OCI-LY1 (cell line): ENCODE measurements around the gene KANSL1.
A peak's percentile ranks its signal among the peaks of the same experiment; 100 is the strongest.

ENCODE experiments used
- H2AFZ ChIP-seq: fragments of 200-600 bp; sonication (generic), shearing (Covaris generic); 2 replicates; pipeline ENCODE4 v1.6.0; 2014; ENCODE audit warnings: antibody characterized with exemption, mild to moderate bottlenecking, low read length
- H3F3A ChIP-seq: fragments of 200-600 bp; sonication (generic), shearing (Covaris generic); 2 replicates; pipeline ENCODE4 v1.6.0; 2014; ENCODE audit warnings: mild to moderate bottlenecking, antibody characterized with exemption, low read length, moderate library complexity; ENCODE audit not compliant: insufficient read depth
- H3K27ac ChIP-seq: fragments of 200-600 bp; sonication (generic); 2 replicates; pipeline ENCODE4 v1.5.1; 2014; ENCODE audit warnings: low read length, mixed run types, mild to moderate bottlenecking, low read depth; ENCODE audit not compliant: poor library complexity, severe bottlenecking
- H3K27me3 ChIP-seq: fragments of 200-600 bp; sonication (generic); 2 replicates; pipeline ENCODE4 v1.6.0; 2014; ENCODE audit warnings: antibody characterized with exemption, mild to moderate bottlenecking, low read length, moderate library complexity; ENCODE audit not compliant: insufficient read depth
- H3K36me3 ChIP-seq: fragments of 200-600 bp; sonication (generic); 2 replicates; pipeline ENCODE4 v1.6.1; 2014; ENCODE audit warnings: mild to moderate bottlenecking, antibody characterized with exemption, low read length, moderate library complexity, mixed read lengths; ENCODE audit not compliant: insufficient read depth
- H3K4me1 ChIP-seq: fragments of 200-600 bp; sonication (generic); 2 replicates; pipeline ENCODE4 v1.5.1; 2014; ENCODE audit warnings: mild to moderate bottlenecking, low read length, moderate library complexity; ENCODE audit not compliant: insufficient read depth, severe bottlenecking
- H3K4me2 ChIP-seq: fragments of 200-600 bp; sonication (generic), shearing (Covaris generic); 2 replicates; pipeline ENCODE4 v1.6.1; 2014; ENCODE audit warnings: low read length
- H3K4me3 ChIP-seq: fragments of 200-600 bp; sonication (generic); 2 replicates; pipeline ENCODE4 v1.5.1; 2014; ENCODE audit warnings: low read length, low read depth, mild to moderate bottlenecking, mixed read lengths; ENCODE audit not compliant: poor library complexity, severe bottlenecking
- H3K79me2 ChIP-seq: fragments of 200-600 bp; shearing (Covaris generic); 2 replicates; pipeline ENCODE4 v1.6.1; 2016; ENCODE audit warnings: mixed run types, low read length, mixed read lengths; ENCODE audit not compliant: insufficient read depth
- H3K9ac ChIP-seq: fragments of 200-600 bp; sonication (generic), shearing (Covaris generic); 2 replicates; pipeline ENCODE4 v1.6.1; 2014; ENCODE audit warnings: mild to moderate bottlenecking, low read length, mixed read lengths
- H3K9me2 ChIP-seq: fragments of 200-600 bp; sonication (generic), shearing (Covaris generic); 2 replicates; pipeline ENCODE4 v1.6.1; 2014; ENCODE audit warnings: low read depth, mild to moderate bottlenecking, low read length, mixed read lengths
- H3K9me3 ChIP-seq: fragments of 200-600 bp; shearing (Covaris generic); 2 replicates; pipeline ENCODE4 v1.6.1; 2014; ENCODE audit warnings: low read length, mixed read lengths
- H4K20me1 ChIP-seq: fragments of 200-600 bp; sonication (generic), shearing (Covaris generic); 2 replicates; pipeline ENCODE4 v1.6.0; 2016; ENCODE audit warnings: mild to moderate bottlenecking, low read length; ENCODE audit not compliant: insufficient read depth
- EZH2 ChIP-seq: fragments of 200-600 bp; sonication (generic), shearing (Covaris generic); IDR thresholded peaks from 2 replicates; pipeline ENCODE4 v1.8.0; 2017; ENCODE audit warnings: borderline replicate concordance, mixed run types, mild to moderate bottlenecking, antibody characterized with exemption, low read length, moderate library complexity, mixed read lengths
- TF ChIP-seq, protein P1 (sequence below): fragments of 200-600 bp; sonication (generic), shearing (Covaris generic); IDR thresholded peaks from 2 replicates; pipeline ENCODE4 v1.5.1; 2017; ENCODE audit warnings: mild to moderate bottlenecking, antibody characterized with exemption, low read length, moderate library complexity, mixed read lengths

Gene KANSL1

GRCh38 chr17:46029627-46030026 lies 163.6 kb downstream of the KANSL1 start:
- Histone ChIP-seq H3K4me3 (no peak overlapping the region), H3F3A (no peaks in the 10 kb centered on the region), H3K27ac (peak overlapping the region; percentile 1), H3K27me3 (no peaks in the 10 kb centered on the region), H2AFZ (no peak overlapping the region), H3K9ac (no peak overlapping the region), H3K79me2 (no peaks in the 10 kb centered on the region), H3K4me1 (peaks cover 34% of the 10 kb centered on the region), H3K36me3 (peaks cover 71% of the 10 kb centered on the region), H3K9me2 (no peaks in the 10 kb centered on the region), H3K4me2 (no peak overlapping the region), H4K20me1 (no peaks in the 10 kb centered on the region), H3K9me3 (no peaks in the 10 kb centered on the region)
- no peak for TF ChIP-seq EZH2
- TF ChIP-seq, protein P1, sequence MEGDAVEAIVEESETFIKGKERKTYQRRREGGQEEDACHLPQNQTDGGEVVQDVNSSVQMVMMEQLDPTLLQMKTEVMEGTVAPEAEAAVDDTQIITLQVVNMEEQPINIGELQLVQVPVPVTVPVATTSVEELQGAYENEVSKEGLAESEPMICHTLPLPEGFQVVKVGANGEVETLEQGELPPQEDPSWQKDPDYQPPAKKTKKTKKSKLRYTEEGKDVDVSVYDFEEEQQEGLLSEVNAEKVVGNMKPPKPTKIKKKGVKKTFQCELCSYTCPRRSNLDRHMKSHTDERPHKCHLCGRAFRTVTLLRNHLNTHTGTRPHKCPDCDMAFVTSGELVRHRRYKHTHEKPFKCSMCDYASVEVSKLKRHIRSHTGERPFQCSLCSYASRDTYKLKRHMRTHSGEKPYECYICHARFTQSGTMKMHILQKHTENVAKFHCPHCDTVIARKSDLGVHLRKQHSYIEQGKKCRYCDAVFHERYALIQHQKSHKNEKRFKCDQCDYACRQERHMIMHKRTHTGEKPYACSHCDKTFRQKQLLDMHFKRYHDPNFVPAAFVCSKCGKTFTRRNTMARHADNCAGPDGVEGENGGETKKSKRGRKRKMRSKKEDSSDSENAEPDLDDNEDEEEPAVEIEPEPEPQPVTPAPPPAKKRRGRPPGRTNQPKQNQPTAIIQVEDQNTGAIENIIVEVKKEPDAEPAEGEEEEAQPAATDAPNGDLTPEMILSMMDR, result no peak

DNA sequence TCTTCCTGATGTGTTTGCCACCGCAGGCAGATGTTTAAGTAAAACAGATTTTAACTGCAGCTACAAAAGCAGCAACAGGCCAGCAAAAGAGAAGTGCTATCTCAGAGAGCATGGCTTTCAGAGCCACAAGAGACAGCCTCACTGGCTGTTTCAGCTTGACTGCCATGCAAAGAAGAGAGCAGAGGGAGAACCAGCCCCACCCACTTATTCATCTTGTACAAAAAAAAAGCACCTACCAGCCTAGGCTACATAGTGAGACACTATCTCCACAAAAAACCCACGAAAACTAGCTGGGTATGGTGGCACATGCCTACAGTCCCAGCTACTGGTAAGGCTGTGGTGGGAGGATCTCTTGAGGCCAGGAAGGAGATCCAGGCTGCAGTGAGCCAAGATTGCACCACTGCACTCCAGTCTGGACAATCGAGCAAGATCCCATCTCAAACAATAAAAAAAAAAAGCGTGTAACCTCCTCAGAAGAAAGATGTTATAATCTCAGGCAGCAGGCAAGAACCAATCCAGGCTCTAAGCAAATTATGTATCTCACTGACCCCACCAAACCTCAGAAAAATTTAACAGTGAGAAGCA lies 164.2 kb downstream of the KANSL1 start:
- H3K9ac ChIP-seq, result no peak overlapping the region
- peak overlapping the region; percentile 11 for H3K27ac ChIP-seq
- H3K4me3 ChIP-seq, result no peak overlapping the region
- H4K20me1 ChIP-seq, result no peaks in the 10 kb centered on the region
- H3K79me2 ChIP-seq, result no peaks in the 10 kb centered on the region
- no peak overlapping the region for H2AFZ ChIP-seq
- no peak overlapping the region for H3K4me2 ChIP-seq
- peaks cover 34% of the 10 kb centered on the region for H3K4me1 ChIP-seq
- H3K9me2 ChIP-seq, result no peaks in the 10 kb centered on the region
- H3K36me3 ChIP-seq, result peaks cover 66% of the 10 kb centered on the region
- no peaks in the 10 kb centered on the region for H3K9me3 ChIP-seq
- no peaks in the 10 kb centered on the region for H3F3A ChIP-seq
- TF ChIP-seq, protein P1, result no peak
- TF ChIP-seq EZH2, result no peak
- no peaks in the 10 kb centered on the region for H3K27me3 ChIP-seq

- H3K9me2 ChIP-seq, result no peaks in the 10 kb centered on the region
- H3K36me3 ChIP-seq, result peaks cover 59% of the 10 kb centered on the region
- H4K20me1 ChIP-seq, result no peaks in the 10 kb centered on the region
- H3K9me3 ChIP-seq, result no peaks in the 10 kb centered on the region
- H2AFZ ChIP-seq, result no peak overlapping the region
- no peak overlapping the region for H3K4me3 ChIP-seq
- TF ChIP-seq, protein P1, result no peak
- TF ChIP-seq EZH2, result no peak
- H3K27ac ChIP-seq, result peak overlapping the region; percentile 11
- H3K4me1 ChIP-seq, result peaks cover 34% of the 10 kb centered on the region
- no peaks in the 10 kb centered on the region for H3K27me3 ChIP-seq
- no peak overlapping the region for H3K4me2 ChIP-seq
- no peak overlapping the region for H3K9ac ChIP-seq
- no peaks in the 10 kb centered on the region for H3F3A ChIP-seq
- no peaks in the 10 kb centered on the region for H3K79me2 ChIP-seq
Measured at GRCh38 chr17:46028374-46028773, 164.9 kb downstream of the KANSL1 start.
